ENCODE data around the gene EMC9.

Gene EMC9

GRCh38 chr14:24096545-24097181, 44.7 kb downstream of the EMC9 start:
- H3K4me3 ChIP-seq (replicated peaks; ENCODE audit: low read depth, low read length), result no peak overlapping the region
- DNase-seq (ENCODE audit: extremely low read depth, insufficient read length), result no peak
- no peak for TF ChIP-seq CTCF (IDR thresholded peaks at IDR 0.05; ENCODE audit: insufficient read depth, low read length, poor library complexity, severe bottlenecking)
- peaks cover 29% of the 10 kb centered on the region for H3K36me3 ChIP-seq (ENCODE audit: control insufficient read depth, insufficient read depth, low read length)
- no peaks in the 10 kb centered on the region for H3K27me3 ChIP-seq (replicated peaks; ENCODE audit: control insufficient read depth, insufficient read depth, low read length)

DNA sequence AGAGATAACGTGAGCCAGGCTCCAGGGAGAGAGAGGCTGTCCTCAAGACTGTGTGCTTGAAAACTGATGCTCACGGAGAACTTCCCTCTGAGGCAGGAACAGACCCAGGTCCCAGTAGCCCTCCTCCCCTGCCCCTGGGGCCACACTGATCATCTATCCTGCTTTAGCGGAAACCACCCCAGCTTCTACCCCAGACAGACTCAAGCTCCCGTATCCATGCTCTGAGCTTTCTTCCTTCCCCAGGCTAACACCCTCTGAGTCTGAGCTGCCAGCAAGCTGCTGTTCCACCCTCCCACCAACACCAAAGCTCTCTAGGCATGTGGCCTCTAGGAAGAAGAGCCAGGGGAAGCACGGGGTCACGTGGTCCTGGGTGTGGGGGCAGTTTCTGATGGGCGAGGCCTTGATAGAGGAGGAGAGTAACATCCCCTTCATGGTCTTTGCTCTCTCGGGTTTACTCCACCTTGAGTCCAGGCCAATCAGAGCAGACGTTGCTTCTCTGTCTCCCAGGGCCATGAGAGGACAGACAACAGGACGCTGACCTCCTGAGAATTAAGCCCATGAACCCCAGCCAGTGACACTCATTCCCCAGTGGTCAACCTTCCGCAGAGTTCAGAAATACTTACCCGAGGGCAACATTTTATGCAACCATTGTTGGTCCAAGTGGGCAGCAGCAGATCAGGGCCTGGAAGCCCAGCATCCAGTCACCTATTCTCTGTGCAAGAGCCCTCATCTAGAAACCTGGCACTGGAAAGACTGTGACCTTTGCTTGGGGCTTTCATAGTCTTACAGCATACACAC, 45.9 kb downstream of the EMC9 start:
- no peak for TF ChIP-seq CTCF (IDR thresholded peaks at IDR 0.05; ENCODE audit: insufficient read depth, low read length, poor library complexity, severe bottlenecking)
- Histone ChIP-seq H3K36me3 (ENCODE audit: control insufficient read depth, insufficient read depth, low read length) (peaks cover 27% of the 10 kb centered on the region), H3K4me3 (replicated peaks; ENCODE audit: low read depth, low read length) (peak overlapping the region; percentile 72), H3K27me3 (replicated peaks; ENCODE audit: control insufficient read depth, insufficient read depth, low read length) (no peaks in the 10 kb centered on the region)
- peak; percentile 84 for DNase-seq (ENCODE audit: extremely low read depth, insufficient read length)

- TF ChIP-seq CTCF (IDR thresholded peaks at IDR 0.05; ENCODE audit: insufficient read depth, low read length, poor library complexity, severe bottlenecking), result no peak
- no peak for DNase-seq (ENCODE audit: extremely low read depth, insufficient read length)
- no peaks in the 10 kb centered on the region for H3K27me3 ChIP-seq (replicated peaks; ENCODE audit: control insufficient read depth, insufficient read depth, low read length)
Observed at GRCh38 chr14:24094841-24095270, 46.5 kb downstream of the EMC9 start.

DNA sequence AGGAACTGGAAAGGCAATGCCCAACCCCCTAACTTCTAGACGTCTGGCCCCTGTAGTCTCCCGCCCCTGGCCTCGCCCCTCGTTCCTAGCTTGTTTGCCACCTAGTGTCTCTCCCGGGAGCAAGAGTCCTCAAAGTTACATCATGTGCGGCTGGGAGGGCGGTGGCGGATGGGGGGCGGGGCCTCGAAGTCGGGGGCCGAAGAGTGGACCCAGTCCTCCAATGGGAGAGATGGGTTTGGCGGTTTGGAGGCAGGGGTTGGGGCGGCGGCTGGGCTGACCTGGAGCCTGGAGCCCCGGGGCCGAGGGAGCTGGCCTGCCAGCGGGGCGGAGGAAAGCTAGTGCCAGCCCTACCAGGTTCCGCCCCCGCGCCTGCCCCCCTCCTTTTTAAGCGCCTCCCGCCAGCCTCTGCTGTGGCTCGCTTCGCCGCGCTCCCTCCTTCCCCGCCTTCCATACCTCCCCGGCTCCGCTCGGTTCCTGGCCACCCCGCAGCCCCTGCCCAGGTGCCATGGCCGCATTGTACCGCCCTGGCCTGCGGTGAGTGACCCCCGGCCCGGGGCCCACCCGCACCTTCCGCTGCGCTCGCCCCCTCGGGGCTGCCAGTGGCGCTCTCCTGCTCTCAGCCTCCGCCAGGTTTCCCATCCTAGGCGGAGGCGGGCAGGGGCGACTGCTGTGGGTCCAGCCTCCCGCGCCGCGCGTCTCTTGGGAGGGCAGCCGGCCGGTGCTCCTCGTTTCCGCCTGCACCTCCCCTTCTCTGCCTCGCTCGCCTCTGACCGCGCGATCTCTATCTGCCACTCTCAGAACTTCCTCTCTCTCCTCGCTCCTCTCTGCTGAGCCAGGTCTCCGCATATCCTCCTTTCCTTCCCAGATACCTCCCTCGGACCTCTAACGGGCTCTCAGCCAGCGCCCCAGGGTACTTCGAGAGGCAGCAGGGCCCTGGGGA, 47.2 kb downstream of the EMC9 start, which contains the start of gene PCK2:
PCK2 (plus strand) TSS at position 411 of the 940 bp plus-strand sequence; CDS start at position 506, 95 bp downstream.
- Histone ChIP-seq H3K36me3 (ENCODE audit: control insufficient read depth, insufficient read depth, low read length) (peaks cover 16% of the 10 kb centered on the region), H3K27me3 (replicated peaks; ENCODE audit: control insufficient read depth, insufficient read depth, low read length) (no peaks in the 10 kb centered on the region), H3K4me3 (replicated peaks; ENCODE audit: low read depth, low read length) (peak within 1 kb of the TSS; percentile 72)
- peak; percentile 89 for DNase-seq (ENCODE audit: extremely low read depth, insufficient read length)
- TF ChIP-seq CTCF (IDR thresholded peaks at IDR 0.05; ENCODE audit: insufficient read depth, low read length, poor library complexity, severe bottlenecking), result no peak

More at GRCh38 chr14:24094841-24095270, 46.5 kb downstream of the EMC9 start:
- H3K4me3 ChIP-seq (replicated peaks; ENCODE audit: low read depth, low read length), result peak overlapping the region; percentile 72
- peaks cover 22% of the 10 kb centered on the region for H3K36me3 ChIP-seq (ENCODE audit: control insufficient read depth, insufficient read depth, low read length)

DNA sequence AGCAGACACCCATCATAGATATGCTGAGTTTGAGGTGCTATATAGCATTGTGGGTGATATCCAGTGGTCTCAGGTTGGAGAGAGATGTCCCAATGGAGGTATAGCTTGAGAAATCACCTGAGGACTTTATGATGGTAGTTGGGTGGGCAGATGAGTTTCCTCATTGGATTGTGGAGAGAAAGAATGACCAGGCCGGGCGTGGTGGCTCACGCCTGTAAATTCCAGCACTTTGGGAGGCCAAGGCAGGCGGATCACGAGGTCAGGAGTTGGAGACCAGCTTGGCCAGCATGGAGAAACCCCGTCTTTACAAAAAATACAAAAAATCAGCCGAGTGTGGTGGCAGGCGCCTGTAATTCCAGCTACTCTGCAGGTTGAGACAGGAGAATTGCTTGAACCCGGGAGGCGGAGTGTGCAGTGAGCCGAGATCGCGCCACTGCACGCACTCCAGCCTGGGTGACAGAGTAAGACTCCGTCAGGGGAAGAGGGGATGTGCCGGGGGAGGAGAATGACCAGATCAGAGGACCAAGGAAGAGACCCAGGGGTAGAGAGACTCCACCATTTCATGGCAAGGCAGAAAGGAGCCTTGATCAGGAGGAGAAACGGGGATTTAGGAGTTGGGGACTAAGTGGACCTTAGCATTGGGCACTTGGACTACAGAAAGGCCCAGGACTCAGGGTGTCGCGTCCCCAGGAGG, 48.0 kb downstream of the EMC9 start:
- DNase-seq (ENCODE audit: extremely low read depth, insufficient read length), result no peak
- no peak for TF ChIP-seq CTCF (IDR thresholded peaks at IDR 0.05; ENCODE audit: insufficient read depth, low read length, poor library complexity, severe bottlenecking)
- peak overlapping the region; percentile 72 for H3K4me3 ChIP-seq (replicated peaks; ENCODE audit: low read depth, low read length)

More for the DNA sequence above, 48.0 kb downstream of the EMC9 start:
- H3K36me3 ChIP-seq (ENCODE audit: control insufficient read depth, insufficient read depth, low read length), result peaks cover 9% of the 10 kb centered on the region
- H3K27me3 ChIP-seq (replicated peaks; ENCODE audit: control insufficient read depth, insufficient read depth, low read length), result no peaks in the 10 kb centered on the region

Measured in GM06990 (cell line).